Heart left ventricle (tissue), 13 donors: Measurements from ENCODE around the gene RBP7.

ENCODE experiments used
- POLR2A ChIP-seq, 2 donors: fragments of 450-650 bp; IDR thresholded peaks; one replicate each; pipeline ENCODE4 v1.6.1; 2017; ENCODE audit warnings: antibody characterized with exemption in 2 of 2, mild to moderate bottlenecking in 2 of 2, moderate library complexity in 2 of 2
- TF ChIP-seq, protein P1 (sequence below), 12 donors: fragments of 200-600 bp; sonication (generic) in 4 of 12; IDR thresholded peaks; one replicate each; pipeline versions ENCODE4 v1.5.0 to v1.8.0; 2018 to 2022; ENCODE audit warnings: antibody characterized with exemption in 12 of 12, mild to moderate bottlenecking in 5 of 12
- donor health status: ischemic (EF 13 %, LVEDD 7.1; RV severe dilation, severe dysfunction).
- donor health status: DM: no; HTN: yes; CAD: no.
- donor health status: DM: no; HTN: no; CAD: no.
- donor health status: ischemic (EF 25% LVEDD 6.9; RV normal size, moderate dysfunction).
- donor health status: ischemic (EF 25% LVEDD 5.7; RV mildly dilated, moderate dysfunction).
- donor health status: ischemic (EF 35%, LVEDD 5.7; RV mildly dilated, moderate dysfunction).
- donor health status: nonischemic (EF 11% LVEDD 7.7; RV severe dilation, severe dysfunction).
- donor health status: DM: yes; HTN: yes; CAD: no.
- donor health status: PGD.
- donor health status: ischemic (EF 29% LVEDD 5.4; RV normal size, mild dysfunction).
- donor health status: nonischemic (EF 23%, LVEDD 6.1; RV moderate dilation, normal function).

DNA sequence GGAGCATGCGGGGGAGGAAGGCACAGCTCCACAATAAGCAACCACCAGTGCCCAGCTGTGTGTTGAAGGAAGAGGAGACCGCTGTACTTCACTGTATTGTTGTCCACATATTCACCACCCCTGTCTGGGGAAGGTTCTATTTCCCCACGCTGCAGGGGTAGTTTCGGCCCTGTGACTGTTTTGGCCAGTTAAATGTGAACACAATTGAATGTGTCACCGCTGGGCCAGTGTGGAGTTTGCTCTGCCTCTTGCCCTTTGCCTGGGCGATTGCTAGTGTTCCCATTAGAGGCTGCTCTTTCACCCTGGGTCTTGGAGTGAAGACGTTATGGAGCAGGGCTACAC is 68.3 kb downstream of the RBP7 start:
- TF ChIP-seq, protein P1, sequence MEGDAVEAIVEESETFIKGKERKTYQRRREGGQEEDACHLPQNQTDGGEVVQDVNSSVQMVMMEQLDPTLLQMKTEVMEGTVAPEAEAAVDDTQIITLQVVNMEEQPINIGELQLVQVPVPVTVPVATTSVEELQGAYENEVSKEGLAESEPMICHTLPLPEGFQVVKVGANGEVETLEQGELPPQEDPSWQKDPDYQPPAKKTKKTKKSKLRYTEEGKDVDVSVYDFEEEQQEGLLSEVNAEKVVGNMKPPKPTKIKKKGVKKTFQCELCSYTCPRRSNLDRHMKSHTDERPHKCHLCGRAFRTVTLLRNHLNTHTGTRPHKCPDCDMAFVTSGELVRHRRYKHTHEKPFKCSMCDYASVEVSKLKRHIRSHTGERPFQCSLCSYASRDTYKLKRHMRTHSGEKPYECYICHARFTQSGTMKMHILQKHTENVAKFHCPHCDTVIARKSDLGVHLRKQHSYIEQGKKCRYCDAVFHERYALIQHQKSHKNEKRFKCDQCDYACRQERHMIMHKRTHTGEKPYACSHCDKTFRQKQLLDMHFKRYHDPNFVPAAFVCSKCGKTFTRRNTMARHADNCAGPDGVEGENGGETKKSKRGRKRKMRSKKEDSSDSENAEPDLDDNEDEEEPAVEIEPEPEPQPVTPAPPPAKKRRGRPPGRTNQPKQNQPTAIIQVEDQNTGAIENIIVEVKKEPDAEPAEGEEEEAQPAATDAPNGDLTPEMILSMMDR (IDR thresholded peaks at IDR 0.05) = peak in 1 of 12 donors; percentile 8
- TF ChIP-seq POLR2A (IDR thresholded peaks at IDR 0.05) = no peak
